Inferior parietal cortex (tissue), 1 donor: ENCODE data around the gene LTV1.
A peak's percentile ranks its signal among the peaks of the same experiment; 100 is the strongest.
"Not testable (repeated sequence)": the region's sequence is repeated elsewhere in the genome, so short reads cannot be mapped to it uniquely, and the experiment has no call there.

ENCODE experiments used
- DNase-seq: peaks from one replicate; pipeline ENCODE4 v3.0.0-alpha.2; 2016; ENCODE audit errors: extremely low spot score

LTV1 gene

GRCh38 chr6:143842461-143842901 is 657 bp upstream of the LTV1 start:
- DNase-seq: peak; percentile 52

DNA sequence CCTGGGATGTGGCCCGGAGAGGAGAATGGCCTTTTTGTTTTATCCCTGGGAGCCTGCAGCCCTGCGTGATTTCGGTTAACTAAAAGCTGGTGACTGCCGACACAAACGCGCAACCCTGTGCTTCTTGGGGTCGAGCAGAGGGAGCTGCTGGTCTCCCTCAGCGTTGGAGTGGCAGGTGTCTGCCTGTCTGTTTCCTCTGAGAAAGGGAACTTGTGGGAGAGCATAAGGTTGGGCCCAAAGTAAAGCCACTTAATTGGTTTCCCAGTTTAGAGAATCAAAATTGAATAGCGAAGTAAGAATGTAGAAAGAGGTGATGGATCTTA is 500 bp downstream of the LTV1 start:
- DNase-seq: no peak

DNA sequence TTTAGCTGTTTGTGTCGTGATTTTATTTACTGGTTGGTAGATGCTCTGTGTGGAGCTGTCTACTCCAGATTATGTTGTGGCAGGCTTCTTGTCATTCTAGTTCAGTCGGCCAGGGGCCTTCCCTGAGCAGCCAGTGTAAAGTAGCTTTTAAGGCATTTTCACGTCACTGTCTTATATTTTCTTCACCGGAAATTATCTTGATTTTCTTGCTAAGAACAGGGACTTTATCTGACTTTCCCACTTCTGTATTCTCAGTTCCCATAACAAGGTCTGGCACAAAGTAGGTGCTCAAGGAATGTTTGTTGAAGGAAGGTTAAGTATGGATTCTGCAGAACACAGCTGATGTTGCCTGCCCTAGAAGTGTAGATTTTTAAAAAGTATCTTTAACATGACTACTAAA is 868 bp downstream of the LTV1 start:
- no peak for DNase-seq

DNA sequence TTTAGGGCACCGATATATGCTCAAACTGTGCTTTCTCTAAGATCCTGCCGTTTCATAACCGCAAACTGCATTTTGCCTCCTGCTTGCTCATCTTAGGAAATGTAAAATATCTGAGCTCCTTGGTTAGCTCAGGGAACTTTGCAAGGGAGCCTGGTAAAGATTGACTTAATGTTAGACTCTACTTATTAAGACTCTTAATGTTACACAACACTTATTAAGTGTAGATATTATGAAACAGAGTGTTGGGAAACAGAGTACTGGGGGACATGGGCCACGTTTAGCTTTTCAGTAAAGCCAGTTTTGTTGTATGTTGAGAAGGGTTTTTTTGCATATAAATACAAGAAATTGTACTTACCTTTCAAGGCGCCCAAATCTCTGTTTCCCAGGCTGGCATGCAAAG is 1.9 kb downstream of the LTV1 start:
- DNase-seq: no peak

DNA sequence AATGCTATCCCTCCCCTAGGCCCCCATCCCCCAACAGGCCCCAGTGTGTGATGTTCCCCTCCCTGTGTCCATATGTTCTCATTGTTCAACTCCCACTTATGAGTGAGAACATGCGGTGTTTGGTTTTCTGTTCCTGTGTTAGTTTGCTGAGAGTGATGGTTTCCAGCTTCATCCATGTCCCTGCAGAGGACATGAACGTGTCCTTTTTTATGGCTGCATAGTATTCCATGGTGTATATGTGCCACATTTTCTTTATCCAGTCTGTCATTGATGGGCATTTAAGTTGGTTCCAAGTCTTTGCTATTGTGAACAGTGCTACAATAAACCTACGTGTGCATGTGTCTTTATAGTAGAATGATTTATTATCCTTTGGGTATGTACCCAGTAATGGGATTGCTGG is 8.6 kb downstream of the LTV1 start:
- DNase-seq: not testable (repeated sequence)

- not testable (repeated sequence) for DNase-seq
Measured at GRCh38 chr6:143855057-143855456, 11.9 kb downstream of the LTV1 start.

- not testable (repeated sequence) for DNase-seq
Measured at GRCh38 chr6:143856762-143857161, 13.6 kb downstream of the LTV1 start.

DNA sequence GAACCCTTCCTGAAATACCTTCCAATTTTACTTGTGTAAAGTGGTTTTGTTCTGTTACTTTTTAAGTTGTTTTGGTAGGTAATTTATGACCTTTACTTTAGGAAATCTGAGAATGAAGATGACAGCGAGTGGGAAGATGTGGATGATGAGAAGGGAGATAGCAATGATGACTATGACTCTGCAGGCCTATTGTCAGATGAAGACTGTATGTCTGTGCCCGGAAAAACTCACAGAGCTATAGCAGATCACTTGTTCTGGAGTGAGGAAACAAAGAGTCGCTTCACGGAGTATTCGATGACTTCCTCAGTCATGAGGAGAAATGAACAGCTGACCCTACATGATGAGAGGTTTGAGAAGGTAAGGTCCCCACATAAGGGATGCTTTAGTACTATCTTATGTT is 14.5 kb downstream of the LTV1 start:
- no peak for DNase-seq

DNA sequence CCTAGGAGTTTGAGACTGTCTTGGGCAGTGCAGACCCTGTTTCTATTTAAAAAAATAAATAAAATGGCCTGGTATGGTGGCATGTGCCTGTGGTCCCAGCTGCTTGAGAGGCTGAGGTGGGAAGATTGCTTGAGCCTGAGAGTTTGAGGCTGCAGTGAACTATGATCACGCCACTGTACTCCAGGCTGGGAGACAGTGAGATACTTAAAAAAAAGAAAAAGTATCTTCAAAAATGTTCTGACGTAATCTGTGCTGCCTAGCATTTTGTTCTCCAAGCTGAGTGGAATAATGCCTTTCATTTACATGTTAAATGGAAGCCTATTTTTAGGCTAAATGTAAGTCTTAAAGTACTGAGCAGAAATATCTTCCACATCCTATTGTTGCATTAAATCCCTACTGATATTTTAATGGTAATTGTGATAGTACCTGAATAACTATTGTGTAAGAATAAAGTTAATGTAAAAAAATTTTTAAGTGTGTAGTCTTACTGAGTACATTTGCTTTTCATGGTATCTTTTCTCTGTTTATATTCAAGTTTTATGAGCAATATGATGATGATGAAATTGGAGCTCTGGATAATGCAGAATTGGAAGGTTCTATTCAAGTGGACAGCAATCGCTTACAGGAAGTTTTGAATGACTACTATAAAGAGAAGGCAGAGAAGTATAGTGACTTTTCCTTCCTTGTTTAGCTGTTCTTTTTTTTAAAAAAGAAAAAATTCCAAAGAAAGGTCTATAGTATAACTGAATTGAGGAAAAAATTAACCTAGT is 16.9 kb downstream of the LTV1 start:
- DNase-seq: no peak

DNA sequence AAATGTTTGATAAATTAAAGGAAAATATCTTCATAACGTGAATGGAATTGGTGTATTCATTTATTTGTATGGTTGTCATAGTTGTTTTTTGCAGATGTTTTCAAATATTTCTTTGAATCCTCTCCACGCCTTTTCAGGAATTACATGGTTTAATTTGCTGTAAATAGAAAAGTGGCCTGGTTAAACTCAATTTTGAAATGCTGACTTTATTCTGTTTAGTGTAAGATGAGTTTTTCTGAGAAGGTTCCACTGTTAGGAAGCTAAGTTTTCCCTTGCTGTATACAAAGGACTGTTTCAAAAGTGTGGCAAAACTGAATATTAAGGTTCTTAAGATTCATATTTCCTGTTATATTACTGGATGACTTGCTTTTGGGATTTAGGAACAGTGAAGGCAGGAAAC is 20.6 kb downstream of the LTV1 start:
- DNase-seq: no peak

GRCh38 chr6:143864234-143864633 is 21.1 kb downstream of the LTV1 start, which contains the start of gene ZC2HC1B:
Gene ZC2HC1B (plus strand): TSS chr6:143864474. CDS start chr6:143864540, 66 bp downstream.
- no peak for DNase-seq

GRCh38 chr6:143867236-143867635 is 24.1 kb downstream of the LTV1 start:
- no peak for DNase-seq

- DNase-seq: not testable (repeated sequence)
Measured at GRCh38 chr6:143868808-143869207, 25.7 kb downstream of the LTV1 start.

GRCh38 chr6:143871202-143871730 is 28.1 kb downstream of the LTV1 start:
- not testable (repeated sequence) for DNase-seq

DNA sequence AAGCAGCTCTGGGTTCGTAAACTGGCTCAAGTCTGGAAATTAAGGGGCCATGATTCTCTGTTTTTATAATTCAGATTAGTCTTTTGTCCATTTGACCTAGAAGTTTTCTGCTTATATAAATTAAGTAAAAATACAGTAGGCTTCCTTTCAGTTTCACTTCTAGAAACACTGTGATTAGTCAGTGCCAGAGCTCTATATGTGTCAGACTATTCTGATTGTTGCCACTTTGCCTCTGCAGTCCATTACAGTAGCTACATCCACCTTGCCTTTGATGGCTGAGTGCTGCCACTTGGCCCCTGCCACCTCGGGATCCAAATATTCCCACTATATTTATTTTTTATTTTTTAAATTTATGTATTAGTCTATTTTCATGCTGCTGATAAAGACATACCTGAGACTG is 29.1 kb downstream of the LTV1 start:
- DNase-seq: no peak

- DNase-seq: not testable (repeated sequence)
Measured at GRCh38 chr6:143873600-143873999, 30.5 kb downstream of the LTV1 start.

GRCh38 chr6:143874503-143874902 is 31.4 kb downstream of the LTV1 start:
- not testable (repeated sequence) for DNase-seq

GRCh38 chr6:143877584-143878271 is 34.6 kb downstream of the LTV1 start:
- no peak for DNase-seq

- no peak for DNase-seq
Measured at GRCh38 chr6:143878272-143878760, 35.2 kb downstream of the LTV1 start.

- no peak for DNase-seq
Measured at GRCh38 chr6:143880412-143880811, 37.3 kb downstream of the LTV1 start.

DNA sequence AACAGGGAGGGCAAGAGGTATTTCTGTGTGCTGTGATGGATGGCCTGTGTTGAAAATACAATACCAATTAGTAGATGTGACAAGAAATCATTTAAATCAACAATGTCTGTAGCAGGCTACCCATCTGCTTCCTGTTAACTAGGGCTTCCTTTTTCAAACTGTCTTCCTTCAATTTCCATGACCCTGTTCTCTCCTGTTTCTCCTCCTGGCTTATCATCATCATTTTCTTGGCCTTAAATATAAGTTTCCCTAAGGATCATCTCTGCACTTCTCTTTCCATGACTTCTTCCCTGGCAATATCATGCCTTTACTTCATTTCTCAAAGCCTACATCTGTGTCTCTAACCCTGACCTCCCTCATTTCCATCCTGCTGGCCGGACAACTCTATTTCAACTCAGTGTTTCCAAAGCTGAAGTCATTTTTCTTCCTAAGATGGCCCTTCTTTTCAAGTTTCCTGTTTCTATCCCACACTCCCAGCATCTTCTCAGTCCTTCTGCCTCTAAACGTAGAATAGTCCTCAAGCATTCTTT is 39.3 kb downstream of the LTV1 start:
- DNase-seq: no peak

GRCh38 chr6:143884216-143884900 is 41.2 kb downstream of the LTV1 start:
- DNase-seq: no peak
